GM18519 (cell line): ENCODE measurements around the gene ARHGEF11.

Source experiments
- ATAC-seq: cut with Tn5 transposase; IDR thresholded peaks from one replicate; pipeline ENCODE4 v1.9.1; 2021; ENCODE audit warnings: mild to moderate bottlenecking, moderate library complexity; ENCODE audit not compliant: unreplicated experiment, low FRiP score

The ARHGEF11 gene

DNA sequence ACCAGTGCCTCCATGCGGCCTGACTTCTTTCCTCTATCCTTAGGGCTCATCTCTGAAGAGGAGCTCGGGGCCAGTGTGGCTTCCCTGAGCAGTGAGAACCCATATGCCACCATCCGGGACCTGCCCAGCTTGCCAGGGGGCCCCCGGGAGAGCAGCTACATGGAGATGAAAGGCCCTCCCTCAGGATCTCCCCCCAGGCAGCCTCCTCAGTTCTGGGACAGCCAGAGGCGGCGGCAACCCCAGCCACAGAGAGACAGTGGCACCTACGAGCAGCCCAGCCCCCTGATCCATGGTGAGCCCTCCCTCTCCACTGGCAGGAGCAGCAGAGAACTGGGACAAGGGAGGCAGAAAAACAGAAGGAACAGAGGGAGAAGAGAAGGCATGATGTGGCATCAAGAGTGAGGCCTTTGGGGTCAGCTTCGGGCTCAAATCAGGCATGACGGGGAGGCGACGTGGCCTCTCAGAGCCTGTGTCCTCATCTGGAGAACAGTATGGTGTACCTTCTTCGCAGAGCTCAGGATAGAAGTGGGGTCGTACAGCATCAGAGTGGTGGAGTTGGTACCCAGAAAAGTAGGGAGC is 131.6 kb downstream of the ARHGEF11 start:
- no peak for ATAC-seq

DNA sequence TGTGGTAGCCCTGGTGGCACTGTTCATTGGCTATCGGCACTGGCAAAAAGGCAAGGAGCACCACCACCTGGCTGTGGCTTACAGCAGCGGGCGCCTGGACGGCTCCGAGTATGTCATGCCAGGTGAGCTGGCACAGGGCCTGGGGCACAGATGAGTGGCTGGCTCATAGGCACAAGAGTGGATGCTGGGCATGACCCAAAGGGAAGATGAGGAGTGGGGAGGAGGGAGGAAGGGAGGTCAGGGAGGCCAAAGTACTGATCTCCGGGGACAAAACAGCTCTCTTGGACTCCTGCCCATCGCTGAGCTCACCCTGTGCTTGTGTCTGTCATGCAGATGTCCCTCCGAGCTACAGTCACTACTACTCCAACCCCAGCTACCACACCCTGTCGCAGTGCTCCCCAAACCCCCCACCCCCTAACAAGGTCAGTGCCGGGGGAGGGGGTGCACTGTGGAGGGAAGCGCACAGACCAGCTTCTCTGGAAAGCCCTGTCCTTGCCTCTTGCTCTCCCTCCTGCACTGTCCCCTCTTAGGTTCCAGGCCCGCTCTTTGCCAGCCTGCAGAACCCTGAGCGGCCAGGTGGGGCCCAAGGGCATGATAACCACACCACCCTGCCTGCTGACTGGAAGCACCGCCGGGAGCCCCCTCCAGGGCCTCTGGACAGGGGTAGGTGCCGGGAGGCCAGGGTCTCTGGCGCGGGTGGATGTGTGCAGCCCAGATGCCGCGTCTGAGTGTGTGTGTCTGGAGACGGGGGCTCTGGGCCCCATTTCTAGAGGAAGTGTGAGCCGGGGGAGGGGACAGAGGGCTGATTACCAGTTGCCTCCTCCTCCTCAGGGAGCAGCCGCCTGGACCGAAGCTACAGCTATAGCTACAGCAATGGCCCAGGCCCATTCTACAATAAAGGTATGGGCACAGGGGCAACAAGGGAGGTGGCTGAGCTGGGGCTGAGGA is 132.4 kb downstream of the ARHGEF11 start:
- ATAC-seq: no peak

DNA sequence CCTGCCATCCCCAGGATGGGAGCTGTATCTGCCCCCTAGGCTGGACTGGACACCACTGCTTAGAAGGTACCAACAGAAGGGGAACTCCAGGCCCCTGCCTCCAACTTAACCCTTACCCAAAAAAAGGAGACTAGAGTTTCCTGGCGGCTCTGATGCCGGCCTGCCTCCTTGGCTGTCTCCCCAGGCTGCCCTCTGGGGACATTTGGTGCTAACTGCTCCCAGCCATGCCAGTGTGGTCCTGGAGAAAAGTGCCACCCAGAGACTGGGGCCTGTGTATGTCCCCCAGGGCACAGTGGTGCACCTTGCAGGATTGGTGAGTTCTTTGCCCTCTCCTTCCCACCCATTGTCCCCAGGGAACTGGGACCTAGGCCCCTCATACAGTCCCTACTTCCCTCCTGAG is 133.2 kb downstream of the ARHGEF11 start:
- ATAC-seq: no peak

DNA sequence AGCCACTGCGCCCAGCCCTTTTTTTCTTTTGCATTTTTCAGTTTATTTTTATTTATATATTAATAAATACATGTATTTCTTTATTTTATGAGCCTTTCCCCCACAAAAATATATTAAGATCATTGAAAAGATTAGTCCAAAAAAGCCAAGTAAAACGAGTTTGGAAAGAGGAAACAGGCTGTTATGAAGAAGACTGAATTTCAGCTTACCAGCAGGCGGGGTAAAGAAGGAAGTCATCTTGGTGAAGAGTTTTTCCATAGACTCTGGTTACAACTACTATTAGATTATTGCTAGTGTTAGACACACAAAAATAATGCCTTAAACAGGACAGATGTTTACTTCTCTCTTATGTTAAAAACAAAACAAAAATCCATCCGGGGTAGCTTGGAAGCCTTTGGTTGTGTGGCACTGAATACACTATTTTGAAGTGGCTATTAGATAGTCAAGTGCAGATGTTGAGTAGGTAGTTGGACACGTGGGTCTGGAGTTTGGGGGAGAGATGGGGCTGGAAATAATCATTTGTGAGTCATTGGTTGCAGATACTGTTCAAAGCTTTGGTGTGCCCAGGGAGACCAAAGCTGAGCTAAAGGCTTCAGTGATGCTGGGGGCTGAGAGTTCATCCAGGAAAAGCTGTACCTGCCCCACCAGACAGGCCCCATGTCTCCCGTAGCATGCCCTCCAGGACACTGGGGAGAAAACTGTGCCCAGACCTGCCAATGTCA is 133.8 kb downstream of the ARHGEF11 start:
- no peak for ATAC-seq

DNA sequence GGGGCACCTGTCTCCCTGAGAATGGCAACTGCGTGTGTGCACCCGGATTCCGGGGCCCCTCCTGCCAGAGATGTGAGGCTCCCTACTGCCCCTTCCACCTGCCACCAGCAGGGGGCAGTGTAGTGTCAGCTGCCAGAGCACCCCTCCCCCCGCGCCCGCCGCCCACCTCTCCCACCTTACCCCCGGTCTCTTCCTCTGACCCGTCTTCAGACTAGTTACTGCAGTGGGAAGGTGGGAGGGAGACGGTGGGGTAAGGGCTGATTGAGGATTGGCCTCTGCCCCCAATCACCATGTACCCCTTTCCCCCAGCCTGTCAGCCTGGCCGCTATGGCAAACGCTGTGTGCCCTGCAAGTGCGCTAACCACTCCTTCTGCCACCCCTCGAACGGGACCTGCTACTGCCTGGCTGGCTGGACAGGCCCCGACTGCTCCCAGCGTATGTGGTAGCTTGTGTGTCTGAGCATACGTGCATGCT is 135.2 kb downstream of the ARHGEF11 start:
- ATAC-seq: no peak

DNA sequence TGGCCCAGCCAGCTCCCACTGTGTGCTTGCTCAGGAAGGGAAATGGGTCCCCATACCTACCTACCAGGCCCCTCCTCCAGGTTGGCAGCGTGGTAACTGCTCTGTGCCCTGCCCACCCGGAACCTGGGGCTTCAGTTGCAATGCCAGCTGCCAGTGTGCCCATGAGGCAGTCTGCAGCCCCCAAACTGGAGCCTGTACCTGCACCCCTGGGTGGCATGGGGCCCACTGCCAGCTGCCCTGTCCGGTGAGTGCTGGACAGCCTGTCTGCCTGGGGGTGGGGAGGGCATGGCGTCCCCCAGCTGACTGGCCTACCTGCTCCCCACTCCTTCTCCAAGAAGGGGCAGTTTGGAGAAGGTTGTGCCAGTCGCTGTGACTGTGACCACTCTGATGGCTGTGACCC is 135.9 kb downstream of the ARHGEF11 start:
- no peak for ATAC-seq

DNA sequence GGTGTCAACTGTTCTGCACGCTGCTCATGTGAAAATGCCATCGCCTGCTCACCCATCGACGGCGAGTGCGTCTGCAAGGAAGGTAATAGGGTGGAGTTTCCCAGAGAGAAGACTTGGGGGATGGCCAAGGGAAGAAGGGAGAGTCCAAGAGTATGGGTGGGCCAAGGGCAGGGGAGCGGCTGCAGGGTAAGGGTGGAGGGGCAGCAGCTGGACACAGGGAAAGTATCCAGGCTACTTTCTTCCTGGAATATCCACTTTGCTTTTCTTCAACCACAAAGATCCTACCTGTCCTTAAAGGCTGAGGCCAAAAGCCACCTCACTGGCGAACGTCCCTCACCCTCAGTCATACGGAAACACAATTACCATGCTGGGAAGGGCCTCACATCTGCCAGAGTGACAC is 136.6 kb downstream of the ARHGEF11 start:
- no peak for ATAC-seq

DNA sequence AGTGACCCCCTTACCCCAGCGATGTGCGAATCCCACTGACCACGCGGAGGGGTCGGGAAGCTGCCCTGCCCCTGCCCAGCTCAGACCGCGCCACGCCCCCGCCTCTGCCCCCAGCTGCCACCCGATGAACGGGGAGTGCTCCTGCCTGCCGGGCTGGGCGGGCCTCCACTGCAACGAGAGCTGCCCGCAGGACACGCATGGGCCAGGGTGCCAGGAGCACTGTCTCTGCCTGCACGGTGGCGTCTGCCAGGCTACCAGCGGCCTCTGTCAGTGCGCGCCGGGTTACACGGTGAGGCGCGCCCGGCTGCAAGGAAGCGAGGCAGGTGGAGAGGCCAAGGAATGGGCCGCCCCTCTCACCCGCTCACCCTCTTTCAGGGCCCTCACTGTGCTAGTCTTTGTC is 137.0 kb downstream of the ARHGEF11 start:
- ATAC-seq: no peak

DNA sequence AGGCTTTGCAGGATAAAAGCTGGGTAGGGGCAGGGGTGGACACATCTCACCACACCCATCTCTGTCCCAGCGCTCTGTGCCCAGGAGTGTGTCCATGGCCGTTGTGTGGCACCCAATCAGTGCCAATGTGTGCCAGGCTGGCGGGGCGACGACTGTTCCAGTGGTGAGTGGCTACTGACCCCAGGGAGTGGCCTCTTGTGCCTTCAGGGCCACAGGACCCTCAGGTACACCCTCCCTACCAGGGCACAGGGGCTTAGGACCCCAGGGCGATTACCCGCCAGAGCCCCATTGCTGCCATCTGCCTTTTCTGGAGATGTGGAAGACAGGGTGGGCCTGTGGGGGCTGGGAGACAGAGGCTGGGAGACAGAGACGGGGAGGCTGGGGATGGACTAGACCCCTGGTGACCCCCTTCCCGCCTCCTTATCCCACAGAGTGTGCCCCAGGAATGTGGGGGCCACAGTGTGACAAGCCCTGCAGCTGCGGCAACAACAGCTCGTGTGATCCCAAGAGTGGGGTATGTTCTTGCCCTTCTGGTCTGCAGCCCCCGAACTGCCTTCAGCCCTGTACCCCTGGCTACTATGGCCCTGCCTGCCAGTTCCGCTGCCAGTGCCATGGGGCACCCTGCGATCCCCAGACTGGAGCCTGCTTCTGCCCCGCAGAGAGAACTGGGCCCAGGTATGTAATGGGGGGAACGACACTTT is 139.2 kb downstream of the ARHGEF11 start:
- ATAC-seq: no peak

DNA sequence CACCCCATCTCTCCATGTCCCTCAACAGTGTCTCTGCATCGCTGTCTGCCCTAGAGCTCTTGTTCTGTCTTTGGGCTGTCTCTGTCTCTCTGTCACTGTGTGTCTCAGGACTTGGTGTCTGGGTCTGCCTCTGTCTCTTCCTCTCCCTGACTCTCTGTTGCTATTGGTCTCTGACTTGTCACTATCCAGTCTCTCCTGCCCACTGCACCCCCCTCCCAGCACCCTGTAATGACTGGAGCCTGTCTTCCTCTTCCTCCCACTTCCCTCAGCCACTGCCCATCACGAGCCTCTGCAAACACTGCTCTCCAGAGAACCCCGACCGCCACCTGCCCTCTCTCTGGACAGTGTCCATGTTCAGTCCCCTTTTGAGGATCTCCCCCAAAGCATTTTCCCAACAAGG is 139.9 kb downstream of the ARHGEF11 start:
- no peak for ATAC-seq

DNA sequence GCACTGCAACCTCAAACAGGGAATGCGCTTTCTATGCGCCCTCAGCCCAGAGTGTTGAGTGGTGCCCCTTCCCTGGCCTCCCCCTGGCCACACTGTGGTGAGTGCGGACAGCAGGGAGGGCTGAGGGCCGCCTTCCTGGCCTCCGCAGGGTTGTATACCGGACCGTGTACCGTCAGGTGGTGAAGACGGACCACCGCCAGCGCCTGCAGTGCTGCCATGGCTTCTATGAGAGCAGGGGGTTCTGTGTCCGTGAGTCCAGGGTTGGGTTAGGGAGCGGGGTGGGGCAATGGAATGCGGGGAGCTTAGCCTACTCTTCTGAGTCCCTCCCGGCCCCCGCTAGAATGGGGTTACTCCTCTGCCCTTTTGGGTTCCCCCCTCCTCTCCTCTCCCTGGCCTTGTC is 140.4 kb downstream of the ARHGEF11 start:
- ATAC-seq: no peak

DNA sequence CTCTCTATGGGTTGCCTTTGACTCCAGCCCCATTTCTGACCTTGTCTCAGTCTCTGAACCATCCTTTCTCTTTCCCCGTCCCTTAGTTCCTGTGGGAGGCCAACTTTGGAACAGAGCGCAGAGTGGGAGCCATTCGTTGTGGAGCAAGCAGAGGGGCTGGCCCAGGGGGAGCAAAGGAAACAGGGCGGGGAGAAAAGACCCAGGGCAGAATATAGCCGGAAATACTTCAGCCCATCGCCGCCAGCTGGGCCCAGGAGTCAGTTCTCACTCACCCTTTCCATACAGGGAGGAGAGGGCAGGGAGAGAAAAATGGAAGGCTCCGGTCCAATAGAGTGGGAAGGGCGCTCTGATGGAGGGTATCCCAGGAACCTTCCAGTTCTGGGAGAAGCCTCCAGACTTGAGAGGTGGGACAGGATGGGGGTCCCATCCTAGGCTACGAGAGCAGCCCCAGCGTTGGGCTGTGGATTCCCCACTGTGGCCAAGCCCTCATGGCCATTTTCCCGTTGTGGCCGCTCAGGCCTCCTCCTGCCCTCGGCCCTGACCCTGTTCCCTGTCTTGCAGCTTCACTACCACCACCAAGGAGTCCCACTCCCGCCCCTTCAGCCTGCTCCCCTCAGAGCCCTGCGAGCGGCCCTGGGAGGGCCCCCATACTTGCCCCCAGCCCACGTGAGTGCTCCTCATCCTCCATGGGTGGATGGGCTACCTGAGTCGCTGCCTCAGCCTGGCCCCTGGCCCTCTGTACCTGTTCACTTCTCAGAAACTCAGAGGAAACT is 141.2 kb downstream of the ARHGEF11 start:
- no peak for ATAC-seq

DNA sequence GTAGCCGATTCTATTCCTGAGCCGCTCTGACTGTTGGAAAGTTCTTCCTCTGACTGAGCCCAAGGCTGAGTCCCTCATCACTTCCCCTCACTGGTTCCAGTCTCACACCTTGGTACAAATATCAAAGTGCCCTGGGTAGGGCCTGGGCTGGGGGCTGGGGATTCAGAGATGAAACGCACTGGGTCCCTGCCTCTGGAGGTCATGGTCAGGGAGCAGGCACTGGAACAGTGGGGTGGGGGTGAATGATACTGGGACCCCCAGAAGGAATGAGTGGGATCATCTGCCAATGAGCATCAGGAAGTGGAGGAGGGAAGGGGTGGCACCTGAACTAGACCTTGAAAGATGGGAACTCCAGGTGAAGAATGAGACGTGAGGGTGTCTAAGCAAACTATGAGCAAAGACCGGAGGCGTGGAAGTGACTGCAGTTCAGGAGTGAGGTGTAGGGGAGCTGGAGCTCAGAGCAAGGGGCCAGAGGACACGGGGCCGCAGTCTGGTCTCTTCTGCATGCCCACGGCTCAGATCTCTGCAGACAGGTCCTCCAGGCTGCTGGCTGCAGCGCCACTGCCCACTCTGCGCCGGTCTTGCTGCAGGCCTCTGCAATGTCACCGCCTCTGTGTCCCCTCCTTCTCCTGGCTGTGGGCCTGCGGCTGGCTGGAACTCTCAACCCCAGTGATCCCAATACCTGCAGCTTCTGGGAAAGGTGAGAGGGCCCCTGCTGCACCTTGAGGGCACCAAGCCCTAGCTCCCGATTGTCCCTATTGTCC is 142.0 kb downstream of the ARHGEF11 start:
- ATAC-seq: no peak

DNA sequence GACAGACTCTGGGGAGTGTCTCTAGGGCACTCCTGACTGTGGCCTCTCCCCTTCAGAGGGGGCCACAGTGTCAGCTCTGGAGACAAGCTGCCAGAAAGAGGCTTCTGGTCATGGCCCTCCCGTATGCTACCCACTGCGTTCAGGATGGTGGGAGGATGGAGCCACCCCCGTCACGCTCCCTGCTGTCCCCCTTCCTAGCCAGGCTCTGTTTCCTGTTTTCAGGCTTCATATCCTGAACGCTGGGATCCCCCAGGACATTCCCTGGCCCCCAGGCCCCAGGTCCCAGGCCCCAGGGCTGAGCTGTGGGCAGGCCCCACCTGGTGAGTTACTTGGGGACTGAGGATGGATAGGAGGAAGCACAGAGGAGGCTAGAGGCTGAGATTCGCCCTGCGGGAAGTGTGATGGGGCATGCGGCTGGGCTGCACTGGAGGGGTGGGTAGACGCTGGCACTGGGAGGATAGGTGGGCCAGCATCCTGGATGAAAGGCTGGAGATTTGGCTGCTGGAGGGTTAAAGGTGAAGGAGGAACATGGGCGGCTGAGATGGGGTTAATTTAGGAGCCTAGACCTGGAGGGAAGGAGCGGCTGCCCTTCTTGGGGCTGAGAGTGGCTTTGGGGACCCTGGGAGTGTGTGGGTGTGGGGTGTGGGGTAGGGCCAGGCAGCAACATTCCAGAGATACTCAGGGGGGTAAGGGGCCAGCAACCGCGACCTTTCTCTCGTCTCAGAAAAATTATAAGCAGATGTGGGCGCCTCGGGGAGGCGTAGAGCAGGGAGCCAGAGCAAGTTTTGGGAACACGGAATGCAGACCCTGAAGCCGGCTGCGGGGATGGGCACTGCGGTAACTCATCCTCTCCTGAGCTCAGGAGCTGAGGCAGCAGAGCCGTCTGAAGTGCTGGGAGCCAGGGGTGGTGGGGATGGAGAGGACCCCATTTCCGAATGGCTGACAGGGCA is 143.3 kb downstream of the ARHGEF11 start:
- ATAC-seq: no peak

DNA sequence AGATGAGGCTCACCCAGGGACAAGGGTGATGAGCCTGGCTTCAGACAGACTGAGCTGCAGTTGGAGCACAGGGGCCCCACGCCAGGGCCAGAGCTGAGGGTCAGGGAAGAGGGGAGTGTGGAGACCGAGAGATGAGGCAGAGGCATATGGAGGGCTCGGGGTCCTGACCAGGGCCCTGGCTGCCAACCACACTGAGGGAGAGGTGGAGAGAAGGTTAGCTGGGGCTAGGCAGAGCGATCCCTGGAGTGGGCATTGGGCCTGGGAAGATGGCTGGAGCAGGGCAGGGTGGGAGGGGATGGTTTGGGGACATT is 144.0 kb downstream of the ARHGEF11 start:
- ATAC-seq: no peak

DNA sequence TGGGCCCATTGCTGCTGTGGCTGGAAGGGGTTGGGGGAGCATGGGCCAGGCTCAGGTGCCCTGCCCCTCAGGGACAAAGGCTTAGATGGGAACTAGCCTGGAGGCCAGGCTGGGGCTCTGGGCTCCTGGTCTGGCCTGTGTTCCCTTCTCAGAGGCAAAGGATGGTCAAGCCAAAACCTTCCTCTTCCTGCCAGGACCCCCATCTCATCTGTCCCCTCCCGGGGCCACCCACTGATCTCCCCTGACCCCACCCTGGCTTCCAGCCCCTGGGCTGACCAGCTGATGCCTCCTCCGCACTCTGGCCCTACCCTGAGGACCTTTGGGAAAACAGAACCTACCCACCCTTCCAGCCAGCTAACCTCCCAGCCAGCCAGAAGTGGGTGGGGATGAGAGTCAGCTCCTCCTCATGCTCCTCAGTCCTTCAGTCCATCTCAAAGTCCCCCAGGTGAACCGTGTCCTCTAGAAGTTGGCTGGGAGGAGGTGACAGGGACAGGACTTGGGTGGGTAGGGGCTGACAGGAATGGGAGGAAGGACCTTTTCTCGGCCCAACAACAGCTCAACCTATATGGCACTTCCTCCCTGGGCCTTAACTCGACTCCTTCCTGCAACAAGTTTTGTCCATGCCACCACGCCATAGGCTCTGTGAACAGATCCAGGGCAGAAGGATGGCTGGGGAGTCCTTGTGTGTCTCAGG is 144.5 kb downstream of the ARHGEF11 start:
- ATAC-seq: no peak

DNA sequence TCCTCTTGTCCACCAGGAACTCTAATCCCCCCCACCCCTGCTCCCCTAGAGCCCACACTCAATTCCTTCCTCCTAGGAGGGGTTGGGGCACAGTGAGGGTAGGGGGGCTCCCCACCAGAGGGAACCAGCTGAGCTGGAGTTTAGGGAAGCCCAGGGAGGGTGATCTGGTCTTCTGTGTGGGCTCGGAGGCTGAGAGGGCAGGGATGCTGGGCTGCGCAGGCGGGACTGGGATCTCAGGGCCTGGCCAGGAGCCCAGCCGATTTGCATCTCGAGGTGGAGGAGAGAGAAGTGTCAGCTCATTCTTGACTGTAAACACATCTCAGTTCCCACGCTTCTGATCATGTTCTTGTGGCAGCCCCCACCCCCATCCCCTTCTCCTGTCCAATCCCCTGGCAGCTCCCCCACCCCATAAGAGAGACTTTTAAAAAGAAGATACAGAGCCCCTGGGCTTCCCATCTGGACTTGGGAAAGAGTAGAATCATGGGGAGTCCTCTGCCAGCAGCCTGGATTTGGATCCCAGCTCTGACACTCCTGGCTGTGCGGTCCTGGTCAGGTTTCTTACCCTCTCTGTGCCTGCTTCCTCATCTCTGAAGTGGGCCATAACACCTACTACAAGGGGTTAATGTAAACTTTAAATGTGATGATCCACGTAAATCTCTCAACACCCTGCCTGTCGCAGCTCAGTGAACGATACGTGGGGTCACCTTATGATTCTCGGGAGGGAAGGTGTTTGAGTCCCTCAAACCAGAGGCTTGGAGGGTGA is 145.4 kb downstream of the ARHGEF11 start:
- no peak for ATAC-seq
